SH-SY5Y (cell line): ENCODE results near the gene SUCO.

ENCODE experiments used
- GATA2 ChIP-seq: IDR thresholded peaks from 2 replicates; pipeline ENCODE4 v1.6.1; 2011; ENCODE audit warnings: mild to moderate bottlenecking, low read depth, low read length
- GATA3 ChIP-seq: IDR thresholded peaks from 2 replicates; pipeline ENCODE4 v1.6.1; 2011; ENCODE audit warnings: low read depth, mild to moderate bottlenecking, low read length, moderate library complexity

- no peak for TF ChIP-seq GATA2
- no peak for TF ChIP-seq GATA3
Observed at GRCh38 chr1:172616636-172617035, 83.7 kb downstream of the SUCO start.
